Measurements from ENCODE around the gene DNAJB12.
A peak's percentile ranks its signal among the peaks of the same experiment; 100 is the strongest.
"Not testable (repeated sequence)": the region's sequence is repeated elsewhere in the genome, so short reads cannot be mapped to it uniquely, and the experiment has no call there.

Gene DNAJB12

GRCh38 chr10:72354356-72355213 lies at the start of gene DNAJB12:
Gene DNAJB12, minus strand, starts transcription at chr10:72354919. Its CDS starts 22 bp downstream, at chr10:72354897.
- DNase-seq: peak; percentile 97

- DNase-seq: peak; percentile 50
Observed at GRCh38 chr10:72395581-72395980, 40.9 kb upstream of the DNAJB12 start.

- DNase-seq: no peak
Observed at GRCh38 chr10:72392571-72392970, 37.9 kb upstream of the DNAJB12 start.

GRCh38 chr10:72390764-72391163 lies 36.0 kb upstream of the DNAJB12 start:
- peak; percentile 89 for DNase-seq

- DNase-seq: no peak
Observed at GRCh38 chr10:72389716-72390115, 35.0 kb upstream of the DNAJB12 start.

- DNase-seq: no peak
Observed at GRCh38 chr10:72389014-72389413, 34.3 kb upstream of the DNAJB12 start.

GRCh38 chr10:72388062-72388461 lies 33.3 kb upstream of the DNAJB12 start:
- DNase-seq: no peak

GRCh38 chr10:72386916-72387586 lies 32.3 kb upstream of the DNAJB12 start:
- DNase-seq: no peak

GRCh38 chr10:72385724-72386123 lies 31.0 kb upstream of the DNAJB12 start:
- no peak for DNase-seq

GRCh38 chr10:72384982-72385381 lies 30.3 kb upstream of the DNAJB12 start:
- not testable (repeated sequence) for DNase-seq

GRCh38 chr10:72379776-72380175 lies 25.1 kb upstream of the DNAJB12 start:
- no peak for DNase-seq

- DNase-seq: no peak
Observed at GRCh38 chr10:72379062-72379461, 24.3 kb upstream of the DNAJB12 start.

- peak; percentile 22 for DNase-seq
Observed at GRCh38 chr10:72375585-72375984, 20.9 kb upstream of the DNAJB12 start.

- no peak for DNase-seq
Observed at GRCh38 chr10:72375173-72375572, 20.5 kb upstream of the DNAJB12 start.

- peak; percentile 83 for DNase-seq
Observed at GRCh38 chr10:72370201-72370722, 15.5 kb upstream of the DNAJB12 start.

GRCh38 chr10:72367301-72367960 lies 12.7 kb upstream of the DNAJB12 start:
- no peak for DNase-seq

- DNase-seq: peak; percentile 59
Observed at GRCh38 chr10:72365106-72365895, 10.6 kb upstream of the DNAJB12 start.

GRCh38 chr10:72364239-72364777 lies 9.6 kb upstream of the DNAJB12 start:
- peak; percentile 94 for DNase-seq

GRCh38 chr10:72356987-72357386 lies 2.3 kb upstream of the DNAJB12 start:
- no peak for DNase-seq

- DNase-seq: no peak
Observed at GRCh38 chr10:72356115-72356514, 1.4 kb upstream of the DNAJB12 start.

GRCh38 chr10:72355214-72355555 lies 466 bp upstream of the DNAJB12 start:
- DNase-seq: no peak

- DNase-seq: no peak
Observed at GRCh38 chr10:72353965-72354355, 759 bp downstream of the DNAJB12 start.

Data from hematopoietic multipotent progenitor cell treated with erythropoietin and hydrocortisone succinate and interleukin-3 and kit ligand, for 8 days (in vitro differentiated cells).